Neural crest cell (in vitro differentiated cells): ENCODE results near the gene CNOT10. TPM values are rescaled to one million over a fixed set of nuclear protein-coding genes. Genes with fewer than 3 reads are reported as not detected.
A peak's percentile ranks its signal among the peaks of the same experiment; 100 is the strongest.
"Not testable (repeated sequence)": the region's sequence is repeated elsewhere in the genome, so short reads cannot be mapped to it uniquely, and the experiment has no call there.

Experiments
- DNase-seq: peaks from one replicate; pipeline ENCODE4 v3.0.0; 2021; ENCODE audit warnings: low read depth, mixed read lengths, low spot score
- H3K27ac Mint-ChIP-seq: one replicate; pipeline ENCODE4 v1.8.0; 2021; ENCODE audit warnings: mild to moderate bottlenecking, mixed read lengths; ENCODE audit not compliant: unreplicated experiment
- H3K27me3 Mint-ChIP-seq: 2 replicates; pipeline ENCODE4 v1.8.0; 2021; ENCODE audit warnings: low read depth, mild to moderate bottlenecking, mixed read lengths
- H3K36me3 Mint-ChIP-seq: 2 replicates; pipeline ENCODE4 v1.8.0; 2021; ENCODE audit warnings: low read depth, mild to moderate bottlenecking, mixed read lengths
- H3K4me1 Mint-ChIP-seq: 2 replicates; pipeline ENCODE4 v1.8.0; 2021; ENCODE audit warnings: mixed read lengths
- H3K4me3 Mint-ChIP-seq: one replicate; pipeline ENCODE4 v1.8.0; 2021; ENCODE audit warnings: mild to moderate bottlenecking, mixed read lengths
- H3K9me3 Mint-ChIP-seq: 2 replicates; pipeline ENCODE4 v1.8.0; 2021; ENCODE audit warnings: mixed read lengths
- total RNA-seq: library from RNA; stranded (reverse); gene quantifications from 2 replicates; pipeline ENCODE4 v1.2.1, GENCODE V29; 2021
- TF ChIP-seq, protein P1 (sequence below): fragments of 200-600 bp; sonication (generic); conservative IDR thresholded peaks from 2 replicates; pipeline ENCODE4 v1.5.0; 2021; ENCODE audit warnings: antibody characterized with exemption, mild to moderate bottlenecking

Gene CNOT10
- total RNA-seq, 1 donor from 2014 or later = 53.6 TPM

DNA sequence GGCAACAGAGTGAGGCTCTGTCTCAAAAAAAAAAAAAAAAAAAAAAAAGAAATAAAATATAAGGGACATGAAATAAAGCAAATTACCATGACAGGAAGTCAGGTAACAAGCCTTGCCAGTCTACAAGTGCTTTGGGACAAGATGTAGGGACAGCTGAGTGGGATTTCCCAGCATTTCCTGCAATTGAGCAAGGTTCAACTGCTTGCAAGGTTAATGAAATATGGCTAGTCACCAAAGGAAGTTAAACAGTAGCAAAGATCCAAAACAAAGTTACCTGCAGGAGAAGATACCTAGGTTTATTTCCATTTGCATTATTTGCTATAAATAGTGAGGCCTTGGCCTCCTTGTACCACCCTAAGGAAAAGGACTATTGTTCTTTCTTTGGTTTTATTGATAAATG is 22.3 kb upstream of the CNOT10 start:
- DNase-seq = no peak
- no peak overlapping the region for H3K4me3 Mint-ChIP-seq
- H3K9me3 Mint-ChIP-seq = no peaks in the 10 kb centered on the region
- no peaks in the 10 kb centered on the region for H3K4me1 Mint-ChIP-seq
- no peaks in the 10 kb centered on the region for H3K36me3 Mint-ChIP-seq
- H3K27ac Mint-ChIP-seq = no peak overlapping the region
- TF ChIP-seq, protein P1, sequence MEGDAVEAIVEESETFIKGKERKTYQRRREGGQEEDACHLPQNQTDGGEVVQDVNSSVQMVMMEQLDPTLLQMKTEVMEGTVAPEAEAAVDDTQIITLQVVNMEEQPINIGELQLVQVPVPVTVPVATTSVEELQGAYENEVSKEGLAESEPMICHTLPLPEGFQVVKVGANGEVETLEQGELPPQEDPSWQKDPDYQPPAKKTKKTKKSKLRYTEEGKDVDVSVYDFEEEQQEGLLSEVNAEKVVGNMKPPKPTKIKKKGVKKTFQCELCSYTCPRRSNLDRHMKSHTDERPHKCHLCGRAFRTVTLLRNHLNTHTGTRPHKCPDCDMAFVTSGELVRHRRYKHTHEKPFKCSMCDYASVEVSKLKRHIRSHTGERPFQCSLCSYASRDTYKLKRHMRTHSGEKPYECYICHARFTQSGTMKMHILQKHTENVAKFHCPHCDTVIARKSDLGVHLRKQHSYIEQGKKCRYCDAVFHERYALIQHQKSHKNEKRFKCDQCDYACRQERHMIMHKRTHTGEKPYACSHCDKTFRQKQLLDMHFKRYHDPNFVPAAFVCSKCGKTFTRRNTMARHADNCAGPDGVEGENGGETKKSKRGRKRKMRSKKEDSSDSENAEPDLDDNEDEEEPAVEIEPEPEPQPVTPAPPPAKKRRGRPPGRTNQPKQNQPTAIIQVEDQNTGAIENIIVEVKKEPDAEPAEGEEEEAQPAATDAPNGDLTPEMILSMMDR = no peak
- H3K27me3 Mint-ChIP-seq = peaks cover 4% of the 10 kb centered on the region

DNA sequence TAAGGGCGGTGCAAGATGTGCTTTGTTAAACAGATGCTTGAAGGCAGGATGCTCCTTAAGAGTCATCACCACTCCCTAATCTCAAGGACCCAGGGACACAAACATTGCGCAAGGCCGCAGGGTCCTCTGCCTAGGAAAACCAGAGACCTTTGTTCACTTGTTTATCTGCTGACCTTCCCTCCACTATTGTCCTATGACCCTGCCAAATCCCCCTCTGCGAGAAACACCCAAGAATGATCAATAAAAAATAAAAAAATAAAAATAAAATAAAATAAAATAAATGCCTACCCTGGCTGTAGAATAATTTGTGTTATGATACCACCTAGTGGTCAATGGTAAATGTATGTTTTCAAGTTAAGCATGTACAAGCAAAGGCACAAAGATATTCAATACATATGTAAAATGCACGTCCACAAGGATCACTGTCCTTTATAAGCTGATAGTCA is 20.3 kb upstream of the CNOT10 start:
- not testable (repeated sequence) for H3K27me3 Mint-ChIP-seq, DNase-seq, H3K27ac Mint-ChIP-seq, H3K4me3 Mint-ChIP-seq, H3K36me3 Mint-ChIP-seq, H3K9me3 Mint-ChIP-seq, H3K4me1 Mint-ChIP-seq
- TF ChIP-seq, protein P1 = peak; percentile 77

DNA sequence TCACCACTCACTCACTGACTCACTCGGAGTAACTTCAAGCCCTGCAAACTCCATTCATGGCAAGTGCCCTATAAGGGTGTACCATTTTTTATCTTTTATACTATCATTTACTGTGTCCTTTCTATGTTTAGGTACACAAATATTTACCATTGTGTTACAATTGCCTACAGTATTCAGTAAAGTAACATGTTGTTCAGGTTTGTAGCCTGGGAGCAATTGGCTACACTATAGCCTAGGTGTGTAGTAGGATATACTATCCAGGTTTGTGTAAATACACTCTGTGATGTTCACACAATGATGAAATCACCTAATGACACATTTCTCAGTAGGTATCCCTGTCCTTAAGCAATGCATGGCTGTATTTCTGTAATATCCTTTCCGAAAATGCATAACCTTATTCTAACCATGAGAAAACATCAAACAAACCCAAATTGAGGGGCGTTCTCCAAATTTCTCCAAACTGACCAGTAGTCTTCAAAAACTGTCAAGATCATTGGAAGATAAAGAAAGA is 17.9 kb upstream of the CNOT10 start:
- TF ChIP-seq, protein P1 = no peak
- H3K27me3 Mint-ChIP-seq = peaks cover 7% of the 10 kb centered on the region
- no peak for DNase-seq
- no peak overlapping the region for H3K4me3 Mint-ChIP-seq
- H3K4me1 Mint-ChIP-seq = no peaks in the 10 kb centered on the region
- peaks cover 3% of the 10 kb centered on the region for H3K9me3 Mint-ChIP-seq
- no peaks in the 10 kb centered on the region for H3K36me3 Mint-ChIP-seq
- no peak overlapping the region for H3K27ac Mint-ChIP-seq

DNA sequence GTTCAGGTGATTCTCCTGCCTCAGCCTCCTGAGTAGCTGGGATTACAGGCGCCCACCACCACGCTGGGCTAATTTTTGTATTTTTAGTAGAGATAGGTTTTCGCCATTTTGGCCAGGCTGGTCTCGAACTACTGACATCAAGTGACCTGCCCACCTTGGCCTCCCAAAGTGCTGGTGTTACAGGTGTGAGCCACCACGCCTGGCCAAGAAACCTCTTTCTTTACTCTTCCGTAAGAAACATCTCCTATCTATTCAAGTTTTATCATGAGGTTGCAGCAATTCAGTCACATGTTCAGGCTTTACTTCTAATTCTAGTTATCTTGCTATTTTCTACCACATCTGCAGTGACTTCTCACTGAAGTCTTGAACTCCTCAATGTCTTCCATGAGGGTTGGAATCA is 15.8 kb upstream of the CNOT10 start:
- H3K4me3 Mint-ChIP-seq, DNase-seq, H3K27me3 Mint-ChIP-seq, H3K9me3 Mint-ChIP-seq, H3K36me3 Mint-ChIP-seq, H3K4me1 Mint-ChIP-seq, H3K27ac Mint-ChIP-seq: not testable (repeated sequence)

DNA sequence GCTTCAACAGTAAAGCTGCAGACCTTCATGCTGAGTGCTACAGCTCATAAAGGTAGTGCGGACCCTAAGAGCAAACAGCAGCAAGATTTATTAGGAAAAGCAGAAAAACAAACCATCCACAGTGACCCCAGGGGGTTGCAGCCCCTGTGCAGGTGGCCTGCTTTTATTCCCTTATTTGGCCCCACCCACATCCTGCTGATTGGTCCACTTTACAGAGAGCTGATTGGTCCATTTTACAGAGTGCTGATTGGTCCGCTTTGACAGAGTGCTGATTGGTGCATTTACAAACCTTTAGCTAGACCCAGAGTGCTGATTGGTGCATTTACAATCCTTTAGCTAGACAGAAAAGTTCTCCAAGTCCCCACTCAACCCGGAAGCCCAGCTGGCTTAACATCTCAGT is 11.3 kb upstream of the CNOT10 start:
- H3K27ac Mint-ChIP-seq, DNase-seq, H3K4me3 Mint-ChIP-seq, H3K9me3 Mint-ChIP-seq, H3K4me1 Mint-ChIP-seq, H3K27me3 Mint-ChIP-seq, H3K36me3 Mint-ChIP-seq: not testable (repeated sequence)

DNA sequence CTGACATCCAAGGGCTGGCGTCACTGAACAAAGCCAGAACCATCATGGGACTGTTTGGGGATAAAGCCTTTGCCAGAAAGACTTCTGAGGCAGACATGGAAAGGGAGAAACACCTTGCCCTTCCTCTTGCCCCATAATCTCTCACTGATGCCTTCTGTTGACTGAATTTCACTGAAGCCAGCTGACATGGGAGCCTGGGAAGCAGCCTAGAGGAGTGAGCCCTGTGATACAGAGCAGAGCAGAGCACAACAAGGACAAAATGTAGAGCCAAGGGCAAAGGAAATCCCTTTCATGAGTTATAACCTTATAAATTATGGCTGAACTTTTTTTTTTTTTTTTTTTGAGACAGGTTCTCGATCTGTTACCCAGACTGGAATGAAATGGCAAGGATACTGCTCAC is 9.8 kb upstream of the CNOT10 start:
- Mint-ChIP-seq H3K27ac (no peak overlapping the region), H3K9me3 (no peaks in the 10 kb centered on the region), H3K36me3 (no peaks in the 10 kb centered on the region), H3K27me3 (no peaks in the 10 kb centered on the region), H3K4me1 (no peaks in the 10 kb centered on the region), H3K4me3 (no peak overlapping the region)
- DNase-seq = no peak
- TF ChIP-seq, protein P1 = no peak

DNA sequence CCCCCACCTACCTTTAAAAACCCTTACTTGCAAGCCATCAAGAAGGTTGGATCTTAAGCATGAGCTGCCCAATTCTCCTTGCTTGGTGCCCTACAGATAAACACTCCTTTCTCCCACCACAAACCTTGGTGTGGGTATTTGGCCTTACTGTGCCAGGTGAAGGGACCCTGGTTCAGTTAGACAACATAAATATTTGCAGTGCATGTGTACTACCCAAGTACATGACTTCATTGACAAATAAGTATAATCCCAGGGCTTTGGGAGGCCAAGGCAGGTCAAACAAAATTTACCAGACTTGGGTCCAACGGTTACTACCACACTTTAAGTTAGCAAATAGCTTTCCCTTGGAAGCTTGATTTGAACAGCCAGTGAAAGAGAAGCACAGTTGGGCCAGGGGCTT is 9.3 kb upstream of the CNOT10 start:
- Mint-ChIP-seq H3K36me3 (no peaks in the 10 kb centered on the region), H3K27ac (no peak overlapping the region), H3K4me3 (no peak overlapping the region), H3K27me3 (no peaks in the 10 kb centered on the region), H3K4me1 (no peaks in the 10 kb centered on the region), H3K9me3 (no peaks in the 10 kb centered on the region)
- DNase-seq = no peak
- TF ChIP-seq, protein P1 = no peak
